Caki2 (cell line): ENCODE data around the gene TRAPPC3L. TPM values are rescaled to one million over a fixed set of nuclear protein-coding genes. Genes with fewer than 3 reads are reported as not detected.

ENCODE experiments used
- DNase-seq: peaks from one replicate; pipeline ENCODE4 v3.0.0-alpha.2; 2015; ENCODE audit warnings: low read depth
- in situ Hi-C: cut with HindIII; loops from 2 replicates; pipeline ENCODE4 v1.10.0; 2016; ENCODE audit warnings: low sequenced_read_pairs, low pct_unique_long_range_greater_than_20kb, mixed read lengths
- total RNA-seq: library from RNA; depleted of rRNA; stranded (reverse); fragments of >200 nt; shearing (Covaris generic); gene quantifications from 2 replicates; pipeline ENCODE4 v1.2.3, GENCODE V29; 2014; ENCODE audit warnings: low replicate concordance; rRNA removed

Gene TRAPPC3L
- total RNA-seq, 1 experiment from 2014 or later: not detected

DNA sequence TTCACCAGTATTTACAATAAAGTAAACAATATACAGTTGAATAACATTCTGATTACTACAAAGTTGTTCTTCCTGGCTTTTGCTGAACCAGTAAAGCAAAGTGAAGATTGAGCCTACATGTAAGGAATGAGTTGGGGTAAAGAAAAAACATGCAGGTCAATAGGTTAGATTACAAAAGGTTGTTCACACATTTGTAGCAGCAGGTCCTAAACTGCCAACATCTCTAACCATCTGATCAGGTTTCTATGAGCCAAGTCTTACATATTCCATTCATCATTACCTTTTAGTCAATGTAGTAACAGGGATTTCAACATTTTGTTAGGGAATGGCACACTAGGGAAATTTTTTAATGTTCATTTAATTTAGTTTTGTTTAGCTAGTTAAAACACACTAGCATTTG lies 93.6 kb downstream of the TRAPPC3L start:
- no peak for DNase-seq
- in situ Hi-C loops: no loop called here

DNA sequence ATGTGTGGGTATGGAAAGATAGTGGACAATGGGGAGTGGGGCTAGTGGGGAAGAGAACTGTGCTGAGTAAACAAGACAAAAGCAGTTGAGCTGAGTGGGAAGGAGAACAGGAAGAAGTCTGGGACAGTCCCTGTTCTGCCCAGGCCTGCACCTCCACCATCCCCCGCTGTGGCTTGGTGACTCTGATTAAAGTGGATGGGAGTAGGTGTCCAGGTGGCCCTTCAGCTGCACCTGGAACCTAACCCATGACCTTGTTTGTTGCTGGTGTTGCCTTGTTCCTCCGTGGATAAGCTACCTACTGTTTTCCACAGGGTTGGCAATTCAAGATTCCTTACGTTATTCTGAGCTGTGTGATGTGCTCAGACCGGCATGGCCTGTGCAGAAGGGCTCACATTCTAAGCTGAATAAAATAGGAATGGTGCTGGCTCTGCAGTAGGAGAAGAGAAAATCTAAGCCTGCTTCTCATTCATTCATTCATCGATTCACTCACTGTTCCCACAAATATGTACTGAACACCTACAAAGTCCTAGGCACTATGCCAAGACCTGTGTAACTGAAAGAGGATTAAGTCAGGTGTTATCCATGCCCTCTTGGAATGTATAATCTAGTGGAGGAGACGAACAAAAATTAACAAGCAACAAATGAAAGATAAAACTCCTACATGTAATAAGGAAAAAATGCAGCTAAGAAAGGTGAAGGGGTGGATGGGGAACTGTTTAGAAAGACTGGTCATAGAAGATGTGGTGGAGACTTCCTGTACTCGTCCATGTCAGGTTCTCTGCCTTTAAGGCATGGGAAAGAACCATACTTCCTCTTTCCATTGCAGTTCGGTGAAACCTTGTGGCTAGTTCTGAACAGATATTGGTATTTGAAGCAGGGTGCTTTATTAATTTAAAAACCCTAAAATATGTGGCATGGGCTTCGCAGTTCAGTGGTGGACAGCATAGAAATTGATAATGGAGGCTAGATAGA lies 94.4 kb downstream of the TRAPPC3L start:
- in situ Hi-C loops: no loop called here
- no peak for DNase-seq

DNA sequence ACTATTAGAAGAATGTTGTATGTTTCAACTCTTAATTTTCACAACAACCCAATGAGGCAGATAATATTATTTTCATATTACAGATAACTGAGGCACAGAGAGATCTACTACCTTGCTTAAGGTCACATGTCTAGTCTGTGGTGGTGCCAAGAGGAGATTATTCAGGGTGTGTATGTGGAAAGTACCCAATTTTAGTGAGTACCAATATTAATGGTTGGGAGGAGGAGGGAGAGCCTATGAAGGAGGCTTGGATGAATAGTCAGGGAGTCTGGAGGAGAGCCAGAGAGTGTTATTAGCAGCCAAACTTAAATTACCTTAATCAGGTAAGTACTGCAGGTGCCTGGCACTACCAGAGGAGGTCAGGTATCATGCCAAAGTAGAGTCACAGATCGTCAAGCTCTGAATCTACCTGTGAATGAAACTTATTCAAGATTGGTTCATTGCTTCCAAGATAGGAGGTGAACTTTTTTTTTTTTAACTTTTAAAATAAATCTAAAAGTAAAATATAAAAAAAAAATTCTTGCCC lies 95.2 kb downstream of the TRAPPC3L start:
- no peak for DNase-seq
- in situ Hi-C loops: no loop called here

DNA sequence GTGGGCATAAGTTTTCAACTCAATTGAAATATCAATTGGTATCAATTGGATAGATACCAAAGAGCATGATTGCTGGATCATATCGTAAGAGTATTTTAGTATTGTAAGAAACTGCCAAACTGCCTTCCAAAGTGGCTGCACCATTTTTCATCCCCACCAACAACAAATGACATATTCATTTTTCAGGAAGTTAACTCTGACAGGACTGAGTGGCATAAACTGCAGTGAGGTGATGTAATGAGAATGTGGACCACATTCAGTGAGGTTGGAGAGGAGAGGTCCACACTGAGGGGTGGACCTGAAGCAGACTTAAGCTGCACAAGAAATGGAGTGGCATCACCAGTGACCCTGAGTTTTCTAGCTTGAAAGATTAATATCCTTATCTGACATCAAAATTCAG lies 95.9 kb downstream of the TRAPPC3L start:
- in situ Hi-C loops: no loop called here
- DNase-seq: no peak

DNA sequence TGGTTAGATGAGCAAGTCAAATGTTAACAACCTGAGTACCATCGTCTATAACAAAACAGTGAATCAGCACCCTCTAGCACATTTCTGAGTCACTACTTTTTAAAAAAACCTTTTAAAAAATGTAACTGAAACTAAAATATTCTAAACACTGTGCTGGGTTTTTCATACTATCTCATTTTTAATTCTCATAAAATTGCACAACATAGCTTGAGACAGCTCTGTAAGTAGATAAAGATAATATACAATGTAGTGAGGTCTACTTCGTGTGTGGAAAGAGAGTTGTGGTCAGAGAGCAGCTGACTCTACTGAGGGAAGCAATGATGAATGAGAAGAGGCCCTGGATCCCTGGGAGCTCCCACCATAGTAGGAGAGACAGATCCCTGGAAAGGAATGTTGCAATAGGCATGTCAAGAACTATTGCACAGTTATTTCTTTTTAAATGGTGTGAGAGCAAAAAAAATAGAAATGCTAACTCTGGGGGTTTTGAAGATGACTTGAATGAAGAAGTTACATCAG lies 97.9 kb downstream of the TRAPPC3L start:
- peak; percentile 58 for DNase-seq
- in situ Hi-C loops: no loop called here

DNA sequence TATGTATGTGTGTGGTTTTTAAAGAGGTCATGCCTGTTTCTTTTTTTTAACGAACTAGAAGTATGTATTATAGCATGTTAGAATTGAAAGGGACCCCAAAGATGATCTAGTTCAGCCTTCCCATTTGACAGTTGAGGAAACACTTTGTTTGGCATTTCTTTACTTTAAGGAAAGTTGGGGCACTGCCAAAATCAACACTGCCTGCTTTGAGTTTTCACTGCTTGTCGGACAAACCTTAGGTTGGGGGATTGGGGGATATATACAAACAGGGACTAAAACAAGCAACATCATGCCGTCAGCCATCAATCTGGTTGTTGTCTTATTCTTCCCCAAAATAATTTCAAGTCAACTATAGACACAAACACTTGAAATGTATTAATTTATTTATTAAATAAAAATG lies 98.4 kb downstream of the TRAPPC3L start:
- DNase-seq: no peak
- in situ Hi-C loops: no loop called here

DNA sequence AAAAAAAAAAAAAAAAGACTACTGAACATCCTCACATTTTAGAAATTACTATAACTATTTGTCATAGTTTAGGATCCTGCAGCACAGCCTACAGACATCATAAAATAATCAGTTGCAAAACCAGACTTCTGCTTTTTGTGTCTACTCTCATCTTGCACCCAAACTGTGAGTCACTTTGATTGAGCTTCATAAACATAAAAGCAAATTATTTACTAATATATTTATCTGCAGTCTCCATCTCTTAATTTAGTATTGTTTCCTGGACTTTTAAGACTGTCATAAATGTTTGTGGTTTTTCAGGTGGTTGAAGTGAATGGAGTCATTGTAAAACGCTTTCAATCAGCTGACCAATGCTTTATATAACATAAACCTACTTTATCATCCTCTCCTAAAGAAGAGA lies 99.1 kb downstream of the TRAPPC3L start:
- peak; percentile 19 for DNase-seq
- in situ Hi-C loops: no loop called here

DNA sequence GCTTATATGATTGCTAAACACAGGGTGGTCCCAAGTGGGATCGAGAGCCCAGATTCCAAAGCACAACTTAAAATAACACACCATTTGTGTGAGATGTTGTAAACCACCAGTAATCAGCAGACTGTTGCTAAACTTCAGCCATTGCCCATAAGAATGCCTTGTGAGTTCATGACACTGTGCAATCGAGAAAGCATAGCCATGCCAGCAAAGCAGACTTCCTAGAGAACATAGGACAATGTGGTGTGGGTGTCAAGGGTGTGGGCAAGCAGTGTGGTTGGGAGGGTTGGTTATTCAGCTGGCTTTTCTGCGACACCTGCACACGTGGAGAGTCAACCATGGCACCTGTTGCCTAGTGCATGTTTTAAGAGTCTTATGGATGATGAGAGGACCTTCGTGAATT lies 100.4 kb downstream of the TRAPPC3L start:
- no peak for DNase-seq
- in situ Hi-C loops: no loop called here

Other genes with a start within 250 kb of the TRAPPC3L start
- gene DSE, start 174.7 kb downstream of the TRAPPC3L start, total RNA-seq: 10.6 and 15.6 TPM in 2 replicates
- gene CALHM6, start 84.3 kb downstream of the TRAPPC3L start, total RNA-seq: not detected in 2 replicates
- gene CALHM5, start 34.0 kb downstream of the TRAPPC3L start, total RNA-seq: 3.0 and 3.2 TPM in 2 replicates
- gene CALHM4, start 8.1 kb upstream of the TRAPPC3L start, total RNA-seq: not detected in 2 replicates
- gene RWDD1, start 25.8 kb upstream of the TRAPPC3L start, total RNA-seq: 8.3 and 38.0 TPM in 2 replicates
- gene RSPH4A, start 70.8 kb upstream of the TRAPPC3L start, total RNA-seq: not detected in 2 replicates
- gene ZUP1, start 123.1 kb upstream of the TRAPPC3L start, total RNA-seq: 4.0 and 6.6 TPM in 2 replicates
- gene KPNA5, start 135.5 kb upstream of the TRAPPC3L start, total RNA-seq: 3.6 and 4.6 TPM in 2 replicates
- gene FAM162B, start 220.0 kb upstream of the TRAPPC3L start, total RNA-seq: not detected in 2 replicates